Stomach (tissue), 4 donors: ENCODE measurements around the gene CEMIP.

Experiments
- CTCF ChIP-seq, 7 experiments: fragments of 450-650 bp in 4 of 7; fragments of 200-600 bp in 3 of 7; sonication (generic) in 3 of 7; IDR thresholded peaks; one replicate each; pipeline ENCODE4 v1.5.1; 2016 to 2019; ENCODE audit warnings: antibody characterized with exemption in 7 of 7, control low read depth in 2 of 7, mild to moderate bottlenecking in 1 of 7
- POLR2A ChIP-seq, 4 donors: fragments of 450-650 bp; IDR thresholded peaks; one replicate each; pipeline ENCODE4 v1.6.1; 2016; ENCODE audit warnings: antibody characterized with exemption in 4 of 4, control low read depth in 2 of 4, mild to moderate bottlenecking in 1 of 4, moderate library complexity in 1 of 4

- no peak for TF ChIP-seq CTCF (IDR thresholded peaks at IDR 0.05)
- TF ChIP-seq POLR2A (IDR thresholded peaks at IDR 0.05) = no peak
Measured at GRCh38 chr15:80992006-80992405, 212.8 kb downstream of the CEMIP start.
